ENCODE data around the gene ADAM29.

The ADAM29 gene

DNA sequence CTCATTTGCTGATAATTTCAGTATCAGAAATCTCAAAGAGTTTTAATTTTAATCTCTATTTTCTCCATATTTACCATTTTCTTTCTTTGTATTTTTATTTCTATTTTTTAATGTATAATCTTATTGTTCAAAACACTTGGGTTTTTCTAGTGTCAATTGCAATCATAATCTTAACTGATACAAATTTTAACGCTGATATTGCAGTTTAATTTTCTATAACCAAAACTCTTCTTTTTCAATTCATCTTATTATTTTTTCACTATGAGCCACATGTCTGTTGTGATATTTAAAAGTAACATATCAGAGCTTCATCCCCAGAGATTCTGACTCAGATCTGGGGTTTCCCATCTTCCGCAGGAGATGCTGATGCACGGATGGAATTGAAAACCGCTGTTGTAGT, 16.2 kb downstream of the ADAM29 start:
- DNase-seq (ENCODE audit: low spot score) = no peak
- in situ Hi-C loops (cut with MboI; ENCODE audit: low pct_unique_long_range_greater_than_20kb, low sequenced_read_pairs, unreplicated experiment) = no loop called here
- TF ChIP-seq, protein P1, sequence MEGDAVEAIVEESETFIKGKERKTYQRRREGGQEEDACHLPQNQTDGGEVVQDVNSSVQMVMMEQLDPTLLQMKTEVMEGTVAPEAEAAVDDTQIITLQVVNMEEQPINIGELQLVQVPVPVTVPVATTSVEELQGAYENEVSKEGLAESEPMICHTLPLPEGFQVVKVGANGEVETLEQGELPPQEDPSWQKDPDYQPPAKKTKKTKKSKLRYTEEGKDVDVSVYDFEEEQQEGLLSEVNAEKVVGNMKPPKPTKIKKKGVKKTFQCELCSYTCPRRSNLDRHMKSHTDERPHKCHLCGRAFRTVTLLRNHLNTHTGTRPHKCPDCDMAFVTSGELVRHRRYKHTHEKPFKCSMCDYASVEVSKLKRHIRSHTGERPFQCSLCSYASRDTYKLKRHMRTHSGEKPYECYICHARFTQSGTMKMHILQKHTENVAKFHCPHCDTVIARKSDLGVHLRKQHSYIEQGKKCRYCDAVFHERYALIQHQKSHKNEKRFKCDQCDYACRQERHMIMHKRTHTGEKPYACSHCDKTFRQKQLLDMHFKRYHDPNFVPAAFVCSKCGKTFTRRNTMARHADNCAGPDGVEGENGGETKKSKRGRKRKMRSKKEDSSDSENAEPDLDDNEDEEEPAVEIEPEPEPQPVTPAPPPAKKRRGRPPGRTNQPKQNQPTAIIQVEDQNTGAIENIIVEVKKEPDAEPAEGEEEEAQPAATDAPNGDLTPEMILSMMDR (IDR thresholded peaks at IDR 0.05; ENCODE audit: extremely low read depth, insufficient read depth, missing control alignments) = no peak

DNA sequence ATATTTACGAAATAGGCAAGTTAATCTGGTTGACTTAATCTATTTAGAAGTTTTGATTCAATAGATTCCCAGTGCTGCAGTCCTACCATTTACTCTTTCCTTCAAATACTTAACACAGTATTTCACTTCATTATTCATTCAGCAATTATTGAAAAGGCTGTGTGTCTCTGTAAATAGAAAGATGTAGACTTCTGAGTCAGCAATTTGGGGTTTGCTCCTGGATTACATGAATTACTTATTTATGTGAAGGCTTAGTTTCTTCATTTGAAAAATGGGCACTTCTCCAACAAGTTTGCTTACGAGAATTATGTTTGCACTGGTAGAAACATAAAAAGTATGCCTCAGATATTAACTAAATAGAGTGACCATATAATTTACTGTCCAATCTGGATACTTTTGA, 17.4 kb downstream of the ADAM29 start:
- TF ChIP-seq, protein P1 (IDR thresholded peaks at IDR 0.05; ENCODE audit: extremely low read depth, insufficient read depth, missing control alignments) = no peak
- in situ Hi-C loops (cut with MboI; ENCODE audit: low pct_unique_long_range_greater_than_20kb, low sequenced_read_pairs, unreplicated experiment) = no loop called here
- DNase-seq (ENCODE audit: low spot score) = no peak

DNA sequence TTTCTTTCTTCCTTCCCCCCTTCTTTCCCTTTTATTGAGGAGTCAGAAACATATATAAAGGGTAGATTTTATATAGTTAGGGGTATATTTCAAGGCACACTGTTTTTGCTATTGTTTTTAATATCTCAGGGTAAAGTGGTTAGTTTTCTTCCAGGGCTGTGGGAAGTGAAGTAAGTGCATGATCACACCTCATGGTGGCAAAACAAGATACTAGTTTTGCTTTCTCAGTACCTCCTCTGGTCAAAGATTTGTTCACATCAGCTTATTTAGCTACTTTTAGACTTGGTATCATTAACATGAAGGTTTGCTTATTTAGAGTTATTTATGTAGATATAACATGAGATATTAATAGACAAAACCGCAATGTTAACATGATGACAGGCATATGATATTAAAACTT, 21.8 kb downstream of the ADAM29 start:
- TF ChIP-seq, protein P1 (IDR thresholded peaks at IDR 0.05; ENCODE audit: extremely low read depth, insufficient read depth, missing control alignments) = no peak
- no peak for DNase-seq (ENCODE audit: low spot score)
- in situ Hi-C loops (cut with MboI; ENCODE audit: low pct_unique_long_range_greater_than_20kb, low sequenced_read_pairs, unreplicated experiment) = no loop called here

DNA sequence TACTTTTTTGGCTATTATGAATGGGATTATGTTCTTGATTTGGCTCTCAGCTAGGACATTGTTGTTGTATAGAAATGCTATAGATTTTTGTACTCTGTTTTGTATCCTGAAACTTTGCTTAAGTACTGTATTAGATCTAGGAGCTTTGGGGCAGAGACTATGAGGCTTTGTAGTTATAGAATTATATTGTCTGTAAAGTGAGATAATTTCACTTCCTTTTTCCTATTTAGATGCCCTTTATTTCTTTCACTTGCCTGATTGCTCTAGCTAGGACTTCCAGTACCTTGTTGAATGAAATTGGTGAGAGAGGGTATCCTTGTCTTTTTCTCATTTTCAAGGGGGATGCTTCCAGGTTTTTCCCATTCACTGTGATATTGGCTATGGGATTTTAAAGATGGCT, 28.1 kb downstream of the ADAM29 start:
- TF ChIP-seq, protein P1 (IDR thresholded peaks at IDR 0.05; ENCODE audit: extremely low read depth, insufficient read depth, missing control alignments) = no peak
- no peak for DNase-seq (ENCODE audit: low spot score)
- in situ Hi-C loops (cut with MboI; ENCODE audit: low pct_unique_long_range_greater_than_20kb, low sequenced_read_pairs, unreplicated experiment) = no loop called here

DNA sequence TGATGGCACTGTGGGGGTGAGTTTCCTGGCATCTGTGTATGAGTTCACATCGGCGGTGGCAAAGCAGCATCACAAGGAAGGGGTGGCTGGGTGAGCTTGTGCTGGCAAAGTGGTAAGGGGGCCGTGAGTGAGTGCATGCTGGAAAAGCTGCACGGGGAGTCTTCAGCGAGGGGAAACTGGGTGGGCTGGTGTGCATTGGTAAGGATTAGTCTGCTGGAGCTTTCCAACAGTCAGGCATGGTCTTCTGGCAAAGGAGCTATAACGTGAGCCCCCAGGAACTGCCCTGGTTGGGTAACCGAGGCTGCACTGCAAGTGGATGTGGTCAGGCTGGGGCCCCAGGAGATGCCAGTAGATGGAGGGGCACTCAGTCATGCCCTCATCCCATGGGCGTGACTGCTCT, 30.7 kb downstream of the ADAM29 start:
- TF ChIP-seq, protein P1 (IDR thresholded peaks at IDR 0.05; ENCODE audit: extremely low read depth, insufficient read depth, missing control alignments) = no peak
- DNase-seq (ENCODE audit: low spot score) = no peak
- in situ Hi-C loops (cut with MboI; ENCODE audit: low pct_unique_long_range_greater_than_20kb, low sequenced_read_pairs, unreplicated experiment) = no loop called here

DNA sequence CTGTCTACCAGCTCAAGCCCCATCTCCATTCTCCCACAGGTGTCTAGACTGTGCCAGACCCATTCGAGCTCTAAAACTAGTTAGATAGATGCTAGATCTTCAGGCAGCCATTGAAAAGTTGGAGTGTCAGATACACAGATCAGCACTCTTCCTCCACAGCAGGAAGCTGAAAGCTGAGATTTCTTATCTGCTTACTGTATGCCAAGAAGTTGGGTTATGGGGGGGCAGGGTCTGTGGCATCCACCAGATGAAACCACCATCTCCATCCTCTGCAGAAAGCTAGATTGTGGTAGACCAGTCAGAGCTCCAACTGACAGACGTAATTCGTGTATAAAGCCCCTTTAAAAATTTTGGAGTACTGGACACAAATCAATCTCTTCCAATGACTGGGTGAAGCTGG, 54.8 kb downstream of the ADAM29 start:
- TF ChIP-seq, protein P1 (IDR thresholded peaks at IDR 0.05; ENCODE audit: extremely low read depth, insufficient read depth, missing control alignments) = no peak
- in situ Hi-C loops (cut with MboI; ENCODE audit: low pct_unique_long_range_greater_than_20kb, low sequenced_read_pairs, unreplicated experiment) = no loop called here
- DNase-seq (ENCODE audit: low spot score) = no peak

DNA sequence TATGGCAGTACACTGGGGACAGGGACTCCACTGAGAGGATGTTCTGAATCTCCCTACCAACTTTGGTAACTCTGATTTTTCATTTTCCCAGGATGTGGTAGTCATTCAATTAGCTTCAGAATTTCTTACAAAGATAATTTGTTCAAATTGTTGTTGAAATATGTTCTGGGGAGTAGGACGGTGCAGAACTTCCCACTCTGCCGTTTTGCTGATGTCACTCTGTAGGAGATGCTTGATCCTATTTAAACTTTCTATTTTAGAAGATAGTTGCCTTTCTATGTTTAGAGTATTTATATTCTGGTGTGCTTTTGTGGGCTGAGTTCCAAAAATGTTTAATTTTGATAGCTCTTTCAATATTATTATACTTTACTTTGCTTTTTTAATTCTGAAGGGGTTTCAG, 55.2 kb downstream of the ADAM29 start:
- TF ChIP-seq, protein P1 (IDR thresholded peaks at IDR 0.05; ENCODE audit: extremely low read depth, insufficient read depth, missing control alignments) = no peak
- in situ Hi-C loops (cut with MboI; ENCODE audit: low pct_unique_long_range_greater_than_20kb, low sequenced_read_pairs, unreplicated experiment) = no loop called here
- DNase-seq (ENCODE audit: low spot score) = no peak

Measured in GM13977 (cell line).